Fibroblast of lung (primary cell): Measurements from ENCODE around the gene HECTD2.

ENCODE experiments used
- EZH2 ChIP-seq: IDR thresholded peaks from 2 replicates; pipeline ENCODE4 v1.5.1; 2012; ENCODE audit warnings: low read length, control low read depth, mild to moderate bottlenecking; ENCODE audit errors: missing control alignments
- TF ChIP-seq, protein P1 (sequence below), 2 donors: IDR thresholded peaks in 1 of 2; conservative IDR thresholded peaks in 1 of 2; 1 replicate in 1 of 2; 2 replicates in 1 of 2; pipeline ENCODE4 v1.5.1; 2011 to 2012; ENCODE audit warnings: low read length in 2 of 2, control low read depth in 1 of 2, inconsistent platforms in 1 of 2, low read depth in 1 of 2, mild to moderate bottlenecking in 1 of 2

DNA sequence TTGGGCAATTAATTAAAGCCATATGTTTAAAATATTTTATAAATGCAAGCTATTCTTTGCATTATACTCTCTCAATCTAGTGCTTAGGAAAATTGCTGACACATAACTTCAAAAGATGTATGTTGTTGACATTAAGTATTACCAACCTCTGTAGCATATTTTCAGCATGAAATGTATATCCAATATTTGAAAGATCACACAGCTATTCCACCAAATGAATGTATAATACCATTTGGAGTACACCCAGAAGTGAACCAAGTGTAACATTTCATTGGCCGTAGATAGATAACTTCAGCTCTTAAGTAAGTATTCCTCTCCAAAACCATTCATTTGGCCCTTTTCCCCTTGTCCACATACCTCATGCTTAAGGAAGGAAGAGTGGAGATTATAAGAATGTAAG lies 104.6 kb downstream of the HECTD2 start:
- TF ChIP-seq, protein P1, sequence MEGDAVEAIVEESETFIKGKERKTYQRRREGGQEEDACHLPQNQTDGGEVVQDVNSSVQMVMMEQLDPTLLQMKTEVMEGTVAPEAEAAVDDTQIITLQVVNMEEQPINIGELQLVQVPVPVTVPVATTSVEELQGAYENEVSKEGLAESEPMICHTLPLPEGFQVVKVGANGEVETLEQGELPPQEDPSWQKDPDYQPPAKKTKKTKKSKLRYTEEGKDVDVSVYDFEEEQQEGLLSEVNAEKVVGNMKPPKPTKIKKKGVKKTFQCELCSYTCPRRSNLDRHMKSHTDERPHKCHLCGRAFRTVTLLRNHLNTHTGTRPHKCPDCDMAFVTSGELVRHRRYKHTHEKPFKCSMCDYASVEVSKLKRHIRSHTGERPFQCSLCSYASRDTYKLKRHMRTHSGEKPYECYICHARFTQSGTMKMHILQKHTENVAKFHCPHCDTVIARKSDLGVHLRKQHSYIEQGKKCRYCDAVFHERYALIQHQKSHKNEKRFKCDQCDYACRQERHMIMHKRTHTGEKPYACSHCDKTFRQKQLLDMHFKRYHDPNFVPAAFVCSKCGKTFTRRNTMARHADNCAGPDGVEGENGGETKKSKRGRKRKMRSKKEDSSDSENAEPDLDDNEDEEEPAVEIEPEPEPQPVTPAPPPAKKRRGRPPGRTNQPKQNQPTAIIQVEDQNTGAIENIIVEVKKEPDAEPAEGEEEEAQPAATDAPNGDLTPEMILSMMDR (conservative IDR thresholded peaks at IDR 0.05 in 1 of 2, IDR thresholded peaks at IDR 0.05 in 1 of 2; ENCODE audit: low read depth in 1 of 2, low read length in 2 of 2), result no peak
- no peak for TF ChIP-seq EZH2
